NCI-H1105 (cell line): ENCODE data around the gene HLA-B.
"Not testable (repeated sequence)": the region's sequence is repeated elsewhere in the genome, so short reads cannot be mapped to it uniquely, and the experiment has no call there.

Experiments used
- DNase-seq: peaks from one replicate; lab custom pipeline; 2025; lab: John Stamatoyannopoulos, UW

Gene HLA-B

GRCh38 chr6:31356946-31357466, at the start of gene HLA-B:
HLA-B (minus strand) TSS chr6:31357179; CDS start chr6:31357158, 21 bp downstream.
- peak; percentile 13 for DNase-seq

- no peak for DNase-seq
These were observed 49.0 kb upstream of the HLA-B start for GRCh38 chr6:31405996-31406395.

GRCh38 chr6:31404061-31404364, 47.0 kb upstream of the HLA-B start:
- DNase-seq, result not testable (repeated sequence)

GRCh38 chr6:31403283-31404060, 46.5 kb upstream of the HLA-B start, which contains the start of gene MICA:
MICA (plus strand) TSS chr6:31403595; CDS start chr6:31403633, 38 bp downstream.
- no peak for DNase-seq

- DNase-seq, result no peak
These were observed 45.6 kb upstream of the HLA-B start for GRCh38 chr6:31402324-31403282.

GRCh38 chr6:31401403-31401802, 44.4 kb upstream of the HLA-B start:
- DNase-seq, result no peak

GRCh38 chr6:31400467-31401289, 43.7 kb upstream of the HLA-B start:
- DNase-seq, result no peak

GRCh38 chr6:31399589-31400466, 42.8 kb upstream of the HLA-B start:
- peak; percentile 47 for DNase-seq

- DNase-seq, result no peak
These were observed 41.0 kb upstream of the HLA-B start for GRCh38 chr6:31397901-31398525.

GRCh38 chr6:31397153-31397499, 40.1 kb upstream of the HLA-B start:
- not testable (repeated sequence) for DNase-seq

GRCh38 chr6:31396422-31397152, 39.6 kb upstream of the HLA-B start:
- peak; percentile 50 for DNase-seq

GRCh38 chr6:31395832-31396231, 38.9 kb upstream of the HLA-B start:
- DNase-seq, result no peak

GRCh38 chr6:31394381-31394780, 37.4 kb upstream of the HLA-B start:
- no peak for DNase-seq

GRCh38 chr6:31393932-31394331, 37.0 kb upstream of the HLA-B start:
- no peak for DNase-seq

GRCh38 chr6:31389802-31390132, 32.8 kb upstream of the HLA-B start:
- not testable (repeated sequence) for DNase-seq

GRCh38 chr6:31388916-31389801, 32.2 kb upstream of the HLA-B start:
- not testable (repeated sequence) for DNase-seq

GRCh38 chr6:31386977-31387376, 30.0 kb upstream of the HLA-B start:
- DNase-seq, result no peak

GRCh38 chr6:31386099-31386498, 29.1 kb upstream of the HLA-B start:
- no peak for DNase-seq

GRCh38 chr6:31385041-31385440, 28.1 kb upstream of the HLA-B start:
- no peak for DNase-seq
